ENCODE measurements around the gene ZNG1F. TPM values are rescaled to one million over a fixed set of nuclear protein-coding genes. Genes with fewer than 3 reads are reported as not detected.
"Not testable (repeated sequence)": the region's sequence is repeated elsewhere in the genome, so short reads cannot be mapped to it uniquely, and the experiment has no call there.

ZNG1F gene
- total RNA-seq, 2 experiments from 2014 or later, result 10.5 to 28.6 TPM

- H3K9me3 ChIP-seq (ENCODE audit: low read length); H3K27ac ChIP-seq (ENCODE audit: low read depth, low read length, poor library complexity, severe bottlenecking); POLR2A ChIA-PET; H3K4me3 ChIP-seq (ENCODE audit: low read depth, low read length, poor library complexity, severe bottlenecking); H3K4me2 ChIP-seq (ENCODE audit: low read length); BruUV-seq (replicated peaks); H2AFZ ChIP-seq (ENCODE audit: low read length); CTCF ChIA-PET (ENCODE audit: unreplicated experiment); intact Hi-C loops (cut with micrococcal nuclease; ENCODE audit: unreplicated experiment); H3K9me2 ChIP-seq (ENCODE audit: insufficient read depth, low read length); H3K79me2 ChIP-seq (ENCODE audit: insufficient read depth, low read depth, low read length); DNase-seq (ENCODE audit: low spot score); H3K36me3 ChIP-seq (ENCODE audit: insufficient read depth, low read length); H3K4me1 ChIP-seq (ENCODE audit: insufficient read depth, low read length, poor library complexity, severe bottlenecking); H4K20me1 ChIP-seq (ENCODE audit: insufficient read depth, low read length): not testable (repeated sequence)
These were observed 88.6 kb downstream of the ZNG1F start for GRCh38 chr9:41100508-41100907.

GRCh38 chr9:41098759-41099158, 90.4 kb downstream of the ZNG1F start:
- POLR2A ChIA-PET; H3K9me2 ChIP-seq (ENCODE audit: insufficient read depth, low read length): not testable (repeated sequence)

GRCh38 chr9:41095060-41095459, 94.1 kb downstream of the ZNG1F start:
- POLR2A ChIA-PET; BruUV-seq (replicated peaks); DNase-seq (ENCODE audit: low spot score); H2AFZ ChIP-seq (ENCODE audit: low read length); H3K4me2 ChIP-seq (ENCODE audit: low read length); H3K4me1 ChIP-seq (ENCODE audit: insufficient read depth, low read length, poor library complexity, severe bottlenecking); H3K4me3 ChIP-seq (ENCODE audit: low read depth, low read length, poor library complexity, severe bottlenecking); H3K9me2 ChIP-seq (ENCODE audit: insufficient read depth, low read length); H3K9me3 ChIP-seq (ENCODE audit: low read length); H3K36me3 ChIP-seq (ENCODE audit: insufficient read depth, low read length); intact Hi-C loops (cut with micrococcal nuclease; ENCODE audit: unreplicated experiment); H4K20me1 ChIP-seq (ENCODE audit: insufficient read depth, low read length); CTCF ChIA-PET (ENCODE audit: unreplicated experiment); H3K79me2 ChIP-seq (ENCODE audit: insufficient read depth, low read depth, low read length); H3K27ac ChIP-seq (ENCODE audit: low read depth, low read length, poor library complexity, severe bottlenecking): not testable (repeated sequence)

More at GRCh38 chr9:41098759-41099158, 90.4 kb downstream of the ZNG1F start:
- H4K20me1 ChIP-seq (ENCODE audit: insufficient read depth, low read length); H3K36me3 ChIP-seq (ENCODE audit: insufficient read depth, low read length); DNase-seq (ENCODE audit: low spot score); BruUV-seq (replicated peaks); H3K27ac ChIP-seq (ENCODE audit: low read depth, low read length, poor library complexity, severe bottlenecking); H3K4me3 ChIP-seq (ENCODE audit: low read depth, low read length, poor library complexity, severe bottlenecking); H2AFZ ChIP-seq (ENCODE audit: low read length); CTCF ChIA-PET (ENCODE audit: unreplicated experiment); intact Hi-C loops (cut with micrococcal nuclease; ENCODE audit: unreplicated experiment); H3K4me1 ChIP-seq (ENCODE audit: insufficient read depth, low read length, poor library complexity, severe bottlenecking); H3K9me3 ChIP-seq (ENCODE audit: low read length); H3K4me2 ChIP-seq (ENCODE audit: low read length); H3K79me2 ChIP-seq (ENCODE audit: insufficient read depth, low read depth, low read length): not testable (repeated sequence)

- H3K27ac ChIP-seq (ENCODE audit: low read depth, low read length, poor library complexity, severe bottlenecking); H3K4me1 ChIP-seq (ENCODE audit: insufficient read depth, low read length, poor library complexity, severe bottlenecking); CTCF ChIA-PET (ENCODE audit: unreplicated experiment); BruUV-seq (replicated peaks); intact Hi-C loops (cut with micrococcal nuclease; ENCODE audit: unreplicated experiment); H3K4me2 ChIP-seq (ENCODE audit: low read length); H4K20me1 ChIP-seq (ENCODE audit: insufficient read depth, low read length); H3K36me3 ChIP-seq (ENCODE audit: insufficient read depth, low read length); H2AFZ ChIP-seq (ENCODE audit: low read length); H3K4me3 ChIP-seq (ENCODE audit: low read depth, low read length, poor library complexity, severe bottlenecking); H3K9me2 ChIP-seq (ENCODE audit: insufficient read depth, low read length); H3K79me2 ChIP-seq (ENCODE audit: insufficient read depth, low read depth, low read length); H3K9me3 ChIP-seq (ENCODE audit: low read length); DNase-seq (ENCODE audit: low spot score); POLR2A ChIA-PET: not testable (repeated sequence)
These were observed 94.9 kb downstream of the ZNG1F start for GRCh38 chr9:41094010-41094773.

GRCh38 chr9:41090922-41091321, 98.2 kb downstream of the ZNG1F start:
- H3K4me3 ChIP-seq (ENCODE audit: low read depth, low read length, poor library complexity, severe bottlenecking); BruUV-seq (replicated peaks); intact Hi-C loops (cut with micrococcal nuclease; ENCODE audit: unreplicated experiment); CTCF ChIA-PET (ENCODE audit: unreplicated experiment); H3K36me3 ChIP-seq (ENCODE audit: insufficient read depth, low read length); H3K4me1 ChIP-seq (ENCODE audit: insufficient read depth, low read length, poor library complexity, severe bottlenecking); H3K9me2 ChIP-seq (ENCODE audit: insufficient read depth, low read length); H3K4me2 ChIP-seq (ENCODE audit: low read length); H3K9me3 ChIP-seq (ENCODE audit: low read length); H3K27ac ChIP-seq (ENCODE audit: low read depth, low read length, poor library complexity, severe bottlenecking); DNase-seq (ENCODE audit: low spot score); H4K20me1 ChIP-seq (ENCODE audit: insufficient read depth, low read length); H2AFZ ChIP-seq (ENCODE audit: low read length); H3K79me2 ChIP-seq (ENCODE audit: insufficient read depth, low read depth, low read length); POLR2A ChIA-PET: not testable (repeated sequence)

- CTCF ChIA-PET (ENCODE audit: unreplicated experiment); H3K79me2 ChIP-seq (ENCODE audit: insufficient read depth, low read depth, low read length); H4K20me1 ChIP-seq (ENCODE audit: insufficient read depth, low read length); H3K4me2 ChIP-seq (ENCODE audit: low read length); H3K36me3 ChIP-seq (ENCODE audit: insufficient read depth, low read length); POLR2A ChIA-PET; H3K9me3 ChIP-seq (ENCODE audit: low read length); H3K27ac ChIP-seq (ENCODE audit: low read depth, low read length, poor library complexity, severe bottlenecking); H3K4me1 ChIP-seq (ENCODE audit: insufficient read depth, low read length, poor library complexity, severe bottlenecking); H3K4me3 ChIP-seq (ENCODE audit: low read depth, low read length, poor library complexity, severe bottlenecking); DNase-seq (ENCODE audit: low spot score); H2AFZ ChIP-seq (ENCODE audit: low read length); BruUV-seq (replicated peaks); H3K9me2 ChIP-seq (ENCODE audit: insufficient read depth, low read length); intact Hi-C loops (cut with micrococcal nuclease; ENCODE audit: unreplicated experiment): not testable (repeated sequence)
These were observed 98.7 kb downstream of the ZNG1F start for GRCh38 chr9:41090386-41090785.

Measured in OCI-LY7 (cell line).